ENCODE measurements around the gene EPS15.

Gene EPS15

GRCh38 chr1:51305371-51305823, 213.7 kb downstream of the EPS15 start:
- no peak for DNase-seq (ENCODE audit: insufficient read length, low spot score)
- no peak for FAIRE-seq
- TF ChIP-seq CTCF (IDR thresholded peaks at IDR 0.05; ENCODE audit: insufficient read depth, missing control alignments) = no peak

GRCh38 chr1:51304360-51304759, 214.7 kb downstream of the EPS15 start:
- FAIRE-seq = no peak
- DNase-seq (ENCODE audit: insufficient read length, low spot score) = no peak
- no peak for TF ChIP-seq CTCF (IDR thresholded peaks at IDR 0.05; ENCODE audit: insufficient read depth, missing control alignments)
